Left ventricle myocardium inferior (tissue), 1 donor: ENCODE results near the gene PCDHGB2. TPM values are rescaled to one million over a fixed set of nuclear protein-coding genes. Genes with fewer than 3 reads are reported as not detected.
A peak's percentile ranks its signal among the peaks of the same experiment; 100 is the strongest.
"Not testable (repeated sequence)": the region's sequence is repeated elsewhere in the genome, so short reads cannot be mapped to it uniquely, and the experiment has no call there.

ENCODE experiments used
- DNase-seq: peaks from one replicate; pipeline ENCODE4 v3.0.0-alpha.2; 2020
- H3K27ac ChIP-seq: fragments of 200-600 bp; replicated peaks from 2 replicates; pipeline ENCODE4 v1.8.0; 2021
- H3K27me3 ChIP-seq: fragments of 200-600 bp; 2 replicates; pipeline ENCODE4 v1.8.0; 2021; ENCODE audit warnings: low read depth
- H3K36me3 ChIP-seq: fragments of 200-600 bp; 2 replicates; pipeline ENCODE4 v1.8.0; 2021
- H3K4me1 ChIP-seq: fragments of 200-600 bp; 2 replicates; pipeline ENCODE4 v1.8.0; 2021
- H3K4me3 ChIP-seq: fragments of 200-600 bp; 2 replicates; pipeline ENCODE4 v1.8.0; 2021; ENCODE audit warnings: mild to moderate bottlenecking, moderate library complexity
- H3K9me3 ChIP-seq: fragments of 200-600 bp; replicated peaks from 2 replicates; pipeline ENCODE4 v1.8.0; 2021
- intact Hi-C: fragments of 100-400 bp; cut with micrococcal nuclease; formaldehyde crosslinking; loops from one replicate; pipeline ENCODE4 v1.11.0; 2022
- total RNA-seq: library from RNA; stranded (reverse); fragmentation: NEBNext Ultra II Directional; extraction: Animal tissue kit (Norgen Biotek cat#: 25700); gene quantifications from one replicate; pipeline ENCODE4 v1.2.1, GENCODE V29; 2021
- TF ChIP-seq, protein P1 (sequence below): fragments of 200-600 bp; IDR thresholded peaks from 2 replicates; pipeline ENCODE4 v1.8.0; 2021; ENCODE audit warnings: antibody characterized with exemption, mild to moderate bottlenecking, borderline replicate concordance
- donor health status: DM: no; HTN: yes; CAD: no; lungs with severe emphysema.

Gene PCDHGB2
- total RNA-seq, 1 donor from 2014 or later: 8.8 TPM

DNA sequence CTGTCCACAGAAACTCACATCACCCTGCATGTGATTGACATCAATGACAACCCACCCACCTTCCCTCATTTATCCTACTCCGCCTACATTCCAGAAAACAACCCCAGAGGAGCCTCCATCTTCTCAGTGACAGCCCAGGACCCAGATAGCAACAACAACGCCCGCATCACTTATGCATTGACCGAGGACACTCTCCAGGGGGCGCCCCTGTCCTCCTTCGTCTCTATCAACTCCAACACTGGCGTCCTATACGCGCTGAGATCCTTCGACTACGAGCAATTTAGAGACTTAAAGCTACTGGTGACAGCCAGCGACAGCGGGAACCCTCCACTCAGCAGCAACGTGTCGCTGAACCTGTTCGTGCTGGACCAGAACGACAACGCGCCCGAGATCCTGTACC is 14.5 kb upstream of the PCDHGB2 start:
- H3K27me3 ChIP-seq: no peaks in the 10 kb centered on the region
- no peak for DNase-seq
- H3K4me3 ChIP-seq: peak overlapping the region; percentile 65
- H3K36me3 ChIP-seq: peaks cover 18% of the 10 kb centered on the region
- peak overlapping the region; percentile 17 for H3K27ac ChIP-seq
- intact Hi-C loops: no loop called here
- peaks cover 33% of the 10 kb centered on the region for H3K4me1 ChIP-seq
- TF ChIP-seq, protein P1, sequence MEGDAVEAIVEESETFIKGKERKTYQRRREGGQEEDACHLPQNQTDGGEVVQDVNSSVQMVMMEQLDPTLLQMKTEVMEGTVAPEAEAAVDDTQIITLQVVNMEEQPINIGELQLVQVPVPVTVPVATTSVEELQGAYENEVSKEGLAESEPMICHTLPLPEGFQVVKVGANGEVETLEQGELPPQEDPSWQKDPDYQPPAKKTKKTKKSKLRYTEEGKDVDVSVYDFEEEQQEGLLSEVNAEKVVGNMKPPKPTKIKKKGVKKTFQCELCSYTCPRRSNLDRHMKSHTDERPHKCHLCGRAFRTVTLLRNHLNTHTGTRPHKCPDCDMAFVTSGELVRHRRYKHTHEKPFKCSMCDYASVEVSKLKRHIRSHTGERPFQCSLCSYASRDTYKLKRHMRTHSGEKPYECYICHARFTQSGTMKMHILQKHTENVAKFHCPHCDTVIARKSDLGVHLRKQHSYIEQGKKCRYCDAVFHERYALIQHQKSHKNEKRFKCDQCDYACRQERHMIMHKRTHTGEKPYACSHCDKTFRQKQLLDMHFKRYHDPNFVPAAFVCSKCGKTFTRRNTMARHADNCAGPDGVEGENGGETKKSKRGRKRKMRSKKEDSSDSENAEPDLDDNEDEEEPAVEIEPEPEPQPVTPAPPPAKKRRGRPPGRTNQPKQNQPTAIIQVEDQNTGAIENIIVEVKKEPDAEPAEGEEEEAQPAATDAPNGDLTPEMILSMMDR: peak; percentile 17
- peaks cover 99% of the 10 kb centered on the region for H3K9me3 ChIP-seq

DNA sequence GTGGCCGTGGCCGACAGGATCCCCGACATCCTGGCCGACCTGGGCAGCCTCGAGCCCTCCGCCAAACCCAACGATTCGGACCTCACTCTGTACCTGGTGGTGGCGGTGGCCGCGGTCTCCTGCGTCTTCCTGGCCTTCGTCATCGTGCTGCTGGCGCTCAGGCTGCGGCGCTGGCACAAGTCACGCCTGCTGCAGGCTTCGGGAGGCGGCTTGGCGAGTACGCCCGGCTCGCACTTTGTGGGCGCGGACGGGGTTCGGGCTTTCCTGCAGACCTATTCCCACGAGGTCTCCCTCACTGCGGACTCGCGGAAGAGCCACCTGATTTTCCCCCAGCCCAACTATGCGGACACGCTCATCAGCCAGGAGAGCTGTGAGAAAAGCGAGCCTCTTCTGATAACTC is 13.8 kb upstream of the PCDHGB2 start:
- peaks cover 39% of the 10 kb centered on the region for H3K4me1 ChIP-seq
- peaks cover 18% of the 10 kb centered on the region for H3K36me3 ChIP-seq
- peak overlapping the region; percentile 65 for H3K4me3 ChIP-seq
- H3K27ac ChIP-seq, DNase-seq, intact Hi-C loops, H3K27me3 ChIP-seq: not testable (repeated sequence)
- peaks cover 99% of the 10 kb centered on the region for H3K9me3 ChIP-seq

DNA sequence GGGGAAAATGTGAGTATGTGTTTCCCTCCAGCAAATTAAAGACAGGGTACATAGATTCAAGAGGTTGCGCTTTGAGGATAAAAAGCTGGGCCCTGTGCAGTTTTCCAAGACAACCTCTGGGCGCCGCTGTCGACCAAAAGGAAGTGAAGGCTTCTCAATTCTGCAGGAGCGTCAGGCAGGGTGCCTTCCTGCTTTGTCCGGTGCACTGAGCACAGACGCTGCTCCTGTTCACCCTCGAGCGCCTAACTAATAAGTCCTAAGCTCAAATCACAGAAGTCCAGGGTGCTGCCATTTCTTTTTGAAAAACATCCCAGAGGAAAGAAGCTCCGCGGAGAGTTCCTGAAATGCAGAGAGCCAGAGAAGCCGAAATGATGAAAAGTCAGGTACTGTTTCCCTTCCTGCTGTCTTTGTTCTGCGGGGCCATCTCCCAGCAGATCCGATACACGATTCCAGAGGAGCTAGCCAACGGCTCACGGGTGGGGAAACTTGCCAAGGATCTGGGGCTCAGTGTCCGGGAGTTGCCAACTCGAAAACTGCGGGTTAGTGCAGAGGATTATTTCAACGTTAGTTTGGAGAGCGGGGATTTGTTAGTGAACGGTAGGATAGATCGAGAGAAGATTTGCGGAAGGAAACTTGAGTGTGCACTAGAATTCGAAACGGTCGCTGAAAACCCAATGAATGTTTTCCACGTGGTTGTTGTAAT is 9.7 kb upstream of the PCDHGB2 start, which contains the start of gene PCDHGB1:
Gene PCDHGB1 (plus strand): TSS at position 183 of the 703 bp plus-strand sequence. CDS start 162 bp downstream, at position 345.
- Histone ChIP-seq H3K27me3 (no peaks in the 10 kb centered on the region), H3K4me3 (peak within 1 kb of the TSS; percentile 54), H3K27ac (peak within 1 kb of the TSS; percentile 50), H3K4me1 (peaks cover 59% of the 10 kb centered on the region), H3K9me3 (peaks cover 98% of the 10 kb centered on the region), H3K36me3 (peaks cover 22% of the 10 kb centered on the region)
- TF ChIP-seq, protein P1: peak; percentile 74
- intact Hi-C loops: no loop called here
- DNase-seq: no peak

DNA sequence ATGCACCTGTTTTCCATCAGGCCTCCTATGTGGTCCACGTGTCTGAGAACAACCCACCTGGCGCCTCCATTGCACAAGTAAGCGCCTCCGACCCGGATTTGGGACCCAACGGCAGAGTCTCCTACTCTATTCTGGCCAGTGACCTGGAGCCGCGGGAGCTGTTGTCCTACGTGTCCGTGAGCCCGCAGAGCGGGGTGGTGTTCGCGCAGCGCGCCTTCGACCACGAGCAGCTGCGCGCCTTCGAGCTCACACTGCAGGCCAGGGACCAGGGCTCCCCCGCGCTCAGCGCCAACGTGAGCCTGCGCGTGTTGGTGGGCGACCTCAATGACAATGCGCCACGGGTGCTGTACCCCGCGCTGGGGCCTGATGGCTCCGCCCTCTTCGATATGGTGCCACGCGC is 8.2 kb upstream of the PCDHGB2 start:
- intact Hi-C loops: no loop called here
- Histone ChIP-seq H3K27ac (no peak overlapping the region), H3K27me3 (no peaks in the 10 kb centered on the region), H3K4me1 (peaks cover 61% of the 10 kb centered on the region), H3K36me3 (peaks cover 27% of the 10 kb centered on the region), H3K4me3 (no peak overlapping the region), H3K9me3 (peaks cover 98% of the 10 kb centered on the region)
- TF ChIP-seq, protein P1: no peak
- DNase-seq: no peak

DNA sequence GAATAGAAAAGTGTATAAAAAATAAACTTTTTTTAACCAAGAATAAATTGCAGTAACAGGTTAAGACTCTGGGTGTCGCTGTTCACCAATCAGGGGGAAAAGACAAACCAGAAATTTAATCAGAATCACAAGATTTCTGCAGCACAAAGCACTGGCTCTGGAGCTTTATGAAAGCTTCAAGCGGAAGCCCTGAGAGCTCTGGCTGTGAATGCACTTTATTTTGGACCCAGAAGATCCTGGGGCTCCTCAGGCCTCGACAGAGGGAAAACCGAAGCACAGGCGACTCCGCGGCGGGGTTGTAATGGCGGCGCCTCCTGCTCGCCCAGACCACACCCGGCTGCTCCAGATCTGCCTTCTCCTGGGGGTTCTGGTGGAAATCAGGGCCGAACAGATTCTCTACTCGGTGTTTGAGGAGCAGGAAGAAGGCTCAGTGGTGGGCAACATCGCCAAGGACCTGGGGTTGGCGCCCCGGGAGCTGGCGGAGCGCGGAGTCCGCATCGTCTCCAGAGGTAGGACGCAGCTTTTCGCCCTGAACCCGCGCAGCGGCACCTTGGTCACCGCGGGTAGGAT is 4.8 kb upstream of the PCDHGB2 start, which contains the start of gene PCDHGA4:
Gene PCDHGA4 (plus strand): TSS at position 122 of the 570 bp plus-strand sequence. CDS start 87 bp downstream, at position 209.
- no peaks in the 10 kb centered on the region for H3K27me3 ChIP-seq
- peak within 1 kb of the TSS; percentile 21 for H3K27ac ChIP-seq
- H3K4me3 ChIP-seq: peak within 1 kb of the TSS; percentile 54

More for the DNA sequence above, 4.8 kb upstream of the PCDHGB2 start, which contains the start of gene PCDHGA4:
- Histone ChIP-seq H3K4me1 (peaks cover 58% of the 10 kb centered on the region), H3K9me3 (peaks cover 98% of the 10 kb centered on the region), H3K36me3 (peaks cover 21% of the 10 kb centered on the region)
- intact Hi-C loops: no loop called here
- no peak for DNase-seq
- TF ChIP-seq, protein P1: peak; percentile 61
